ENCODE results near the gene PDCD6IP.
"Not testable (repeated sequence)": the region's sequence is repeated elsewhere in the genome, so short reads cannot be mapped to it uniquely, and the experiment has no call there.

Gene PDCD6IP

DNA sequence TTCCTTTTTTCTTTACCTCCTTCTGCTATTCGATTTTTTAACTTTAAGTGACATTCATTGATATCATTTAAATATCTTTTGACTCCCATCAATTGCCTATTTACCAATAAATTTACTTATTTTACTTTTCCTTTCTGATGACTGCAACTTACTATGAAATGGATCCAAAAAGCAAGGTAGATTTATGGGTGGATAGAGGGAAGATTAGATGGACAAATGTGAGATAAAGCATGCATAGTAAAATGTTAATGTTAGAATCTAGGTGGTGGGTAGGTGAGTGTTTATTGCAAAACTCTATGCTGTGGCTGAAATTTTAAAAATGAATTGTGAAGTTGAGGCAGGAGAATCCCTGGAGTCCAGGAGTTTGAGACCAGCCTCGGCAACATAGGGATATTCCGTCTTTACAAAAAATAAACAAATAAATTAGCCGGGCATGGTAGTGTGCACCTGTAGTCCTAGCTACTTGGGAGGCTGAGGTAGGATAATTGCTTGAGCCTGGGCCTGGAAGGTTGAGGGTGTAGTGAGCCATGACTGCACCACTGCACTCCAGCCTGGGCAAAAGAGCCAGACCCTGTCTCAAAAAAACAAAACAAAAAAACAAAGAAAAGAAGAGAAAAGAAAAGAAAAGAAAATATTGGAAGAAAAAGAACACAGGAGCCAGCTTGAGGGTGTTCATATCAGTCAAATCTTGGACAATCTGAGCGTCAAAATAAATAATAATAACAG is 6.1 kb upstream of the PDCD6IP start:
- no peak for DNase-seq (ENCODE audit: low read depth, low spot score)

DNA sequence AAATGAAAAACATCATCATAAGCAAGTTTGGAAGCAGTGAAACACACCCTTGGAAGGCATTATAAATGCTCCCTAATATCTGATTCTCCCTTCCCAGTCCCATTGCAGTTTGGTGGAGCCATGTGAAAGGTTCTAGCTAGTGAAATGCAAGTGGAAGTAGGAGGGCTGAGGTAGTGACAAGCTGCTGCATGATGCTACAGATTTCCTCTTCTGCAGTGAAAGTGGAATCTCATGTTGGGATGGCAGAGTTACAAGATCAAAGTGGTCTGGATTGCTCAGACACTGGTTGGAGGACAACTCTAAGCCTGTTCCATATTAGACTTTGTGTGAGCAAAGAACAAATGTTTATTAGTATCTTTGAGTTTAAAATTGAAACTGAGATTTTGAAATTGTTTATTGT is 3.3 kb upstream of the PDCD6IP start:
- DNase-seq (ENCODE audit: low read depth, low spot score) = no peak

DNA sequence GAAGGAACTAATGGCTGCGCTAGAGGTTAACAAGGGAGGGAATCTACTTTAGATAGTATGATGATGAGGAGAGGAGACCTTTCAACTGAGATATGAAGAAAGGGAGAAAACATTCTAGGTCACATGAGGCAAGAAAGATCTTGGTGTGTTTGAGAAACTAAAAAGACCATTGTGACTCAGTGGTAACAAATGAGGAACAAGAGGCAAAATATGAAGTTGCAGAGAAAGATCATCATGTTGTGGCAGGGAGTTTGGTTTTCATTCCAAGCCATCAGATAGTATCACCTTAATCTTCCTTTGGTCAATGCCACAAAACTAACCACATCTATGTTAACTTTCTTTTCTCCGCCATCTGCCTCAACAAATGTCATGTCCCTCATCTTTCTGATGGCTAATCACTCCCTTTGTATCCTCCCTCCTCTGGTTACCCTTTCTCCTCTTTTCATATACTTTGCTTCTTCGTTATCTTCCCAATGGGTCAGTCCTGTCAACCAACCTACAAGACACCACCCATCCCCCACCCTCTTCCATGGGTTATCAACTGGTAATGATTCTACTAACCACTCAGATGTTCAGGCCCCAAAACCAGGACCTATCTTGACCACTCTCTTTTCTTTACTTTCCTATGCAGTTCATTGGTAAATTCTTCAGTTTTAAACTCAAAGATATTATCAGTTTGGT is 2.4 kb upstream of the PDCD6IP start:
- no peak for DNase-seq (ENCODE audit: low read depth, low spot score)

DNA sequence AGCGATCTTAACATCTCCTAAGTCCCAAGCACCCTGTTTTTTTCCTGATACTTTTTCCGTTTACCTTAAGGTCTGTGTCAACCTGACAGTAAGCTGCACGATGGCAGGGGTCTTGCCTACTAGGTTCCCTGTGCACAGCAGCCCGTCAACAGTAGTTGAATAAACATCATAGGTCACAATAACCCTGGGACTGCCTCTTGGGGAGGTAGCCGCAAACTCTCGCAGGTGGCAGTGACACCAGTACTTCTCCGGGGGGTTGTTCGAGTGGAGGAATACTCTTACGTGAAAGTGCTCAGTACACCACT is 365 bp upstream of the PDCD6IP start:
- no peak for DNase-seq (ENCODE audit: low read depth, low spot score)

DNA sequence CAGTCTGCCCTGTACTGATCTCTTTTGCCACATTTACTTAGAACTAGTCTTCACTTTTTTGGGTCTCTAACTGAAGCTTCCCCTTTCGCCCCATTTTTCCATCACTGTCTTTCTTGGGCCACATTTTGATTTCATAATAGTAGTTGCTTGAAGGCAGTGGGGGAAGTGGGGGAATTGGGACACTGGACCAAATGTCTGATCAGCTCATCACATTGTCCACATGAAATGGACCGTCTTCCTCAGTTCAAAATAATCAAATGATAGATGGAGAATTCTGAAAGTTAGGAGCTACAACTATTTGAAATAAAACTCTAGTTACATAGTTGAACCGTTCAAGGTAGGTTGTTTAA is 747 bp downstream of the PDCD6IP start:
- DNase-seq (ENCODE audit: low read depth, low spot score) = no peak

DNA sequence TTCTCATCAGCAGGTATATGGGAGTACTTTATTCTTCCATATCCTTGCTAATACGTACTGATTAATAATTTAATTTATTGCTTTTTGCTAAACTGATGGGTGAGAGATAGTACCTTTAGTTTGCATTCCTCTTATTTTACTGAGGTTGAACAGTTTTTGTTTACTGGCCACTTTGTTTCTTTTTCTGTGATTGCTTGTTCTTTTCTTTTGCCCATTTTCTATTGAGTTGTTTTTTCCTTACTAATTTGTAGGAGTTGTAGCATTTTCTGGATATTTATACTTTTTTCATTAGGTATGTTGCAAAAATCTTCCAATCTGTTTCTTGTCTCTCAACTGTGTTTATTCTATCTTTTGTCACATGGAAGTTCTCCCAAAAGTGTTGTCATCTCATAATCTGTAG is 4.8 kb downstream of the PDCD6IP start:
- DNase-seq (ENCODE audit: low read depth, low spot score) = no peak

DNA sequence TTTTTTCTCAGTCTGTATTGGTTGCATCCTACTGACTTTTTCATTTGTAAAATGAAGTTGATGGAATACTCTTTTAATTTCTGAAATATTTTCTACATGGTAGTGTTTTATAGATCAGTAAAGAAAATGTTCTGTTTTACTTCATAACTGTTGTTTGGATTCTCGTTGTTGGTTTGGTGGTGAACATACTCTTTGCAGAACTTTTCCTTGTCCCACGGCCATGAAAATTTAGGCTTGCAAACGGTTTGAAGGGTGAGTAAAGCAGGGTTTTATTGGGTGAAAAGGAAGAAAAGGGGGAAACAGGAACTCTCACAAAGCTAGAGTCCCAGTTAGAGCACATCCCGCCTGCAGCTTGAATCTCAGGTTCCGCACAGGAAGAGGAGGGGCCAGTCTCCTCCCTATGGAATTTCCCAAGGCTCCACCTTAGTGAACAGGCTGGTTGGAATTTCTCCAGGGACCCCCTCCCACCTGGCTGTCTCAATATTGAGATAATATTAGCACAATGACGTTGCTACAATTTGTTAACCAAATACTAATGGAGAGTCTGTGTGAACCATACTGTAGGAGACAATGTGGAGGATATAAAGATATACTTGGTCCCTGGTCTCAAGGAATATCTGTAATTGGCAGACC is 5.6 kb downstream of the PDCD6IP start:
- DNase-seq (ENCODE audit: low read depth, low spot score) = no peak

DNA sequence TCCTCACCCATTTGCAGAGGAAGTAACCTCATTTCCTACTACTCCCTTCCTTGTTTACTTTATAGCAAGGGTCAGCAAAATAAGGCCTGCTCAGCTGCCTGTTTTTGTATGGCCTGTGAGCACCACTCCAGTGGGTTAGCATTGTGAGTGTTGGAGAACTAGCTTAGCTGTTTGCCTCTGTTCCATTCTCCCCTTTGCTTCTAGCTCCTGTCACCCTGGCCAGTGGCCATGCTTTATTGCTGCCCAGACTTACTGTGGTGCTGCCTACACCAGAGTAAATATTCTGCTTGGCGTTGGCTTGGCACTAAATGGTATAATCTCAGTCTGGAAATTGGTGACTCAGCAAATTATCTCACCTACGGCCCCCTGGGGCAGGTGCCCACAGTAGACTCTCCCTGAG is 8.8 kb downstream of the PDCD6IP start:
- DNase-seq (ENCODE audit: low read depth, low spot score) = no peak

DNA sequence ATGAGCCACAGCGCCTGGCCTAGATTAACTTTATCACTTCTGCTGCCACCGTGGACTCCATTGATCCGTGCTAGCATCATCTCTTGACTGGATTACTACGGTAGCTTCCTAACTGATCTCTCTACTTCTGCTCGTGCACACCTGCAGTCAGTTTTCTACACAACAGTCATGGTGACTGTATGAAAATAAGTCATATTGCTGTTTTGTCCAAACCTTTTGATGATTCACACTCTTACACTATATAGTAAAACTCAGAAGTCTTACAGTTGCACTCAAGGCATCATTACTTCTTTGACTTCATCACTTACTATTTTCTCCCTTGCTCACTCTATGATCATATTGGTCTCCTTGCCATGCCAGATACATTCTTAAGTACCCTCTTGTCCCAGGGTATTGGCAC is 10.1 kb downstream of the PDCD6IP start:
- DNase-seq (ENCODE audit: low read depth, low spot score) = no peak

DNA sequence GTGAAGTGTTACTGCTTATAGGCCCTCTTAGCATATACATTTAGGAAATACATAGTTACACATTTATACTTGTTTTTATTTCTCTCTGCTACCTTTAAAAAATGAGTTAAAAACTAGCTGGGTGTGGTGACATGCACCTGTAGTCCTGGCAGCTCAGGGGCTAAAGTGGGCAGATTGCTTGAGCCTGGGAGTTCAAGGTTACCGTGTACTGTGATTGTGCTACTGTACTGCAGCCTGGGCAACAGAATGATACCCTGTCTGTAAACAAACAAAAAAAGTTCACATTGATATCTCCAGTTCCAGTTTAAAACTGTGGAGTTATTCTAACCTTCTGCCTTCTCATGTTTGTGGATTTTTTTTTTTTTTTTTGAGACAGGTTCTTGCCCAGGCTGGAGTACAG is 12.1 kb downstream of the PDCD6IP start:
- no peak for DNase-seq (ENCODE audit: low read depth, low spot score)

DNA sequence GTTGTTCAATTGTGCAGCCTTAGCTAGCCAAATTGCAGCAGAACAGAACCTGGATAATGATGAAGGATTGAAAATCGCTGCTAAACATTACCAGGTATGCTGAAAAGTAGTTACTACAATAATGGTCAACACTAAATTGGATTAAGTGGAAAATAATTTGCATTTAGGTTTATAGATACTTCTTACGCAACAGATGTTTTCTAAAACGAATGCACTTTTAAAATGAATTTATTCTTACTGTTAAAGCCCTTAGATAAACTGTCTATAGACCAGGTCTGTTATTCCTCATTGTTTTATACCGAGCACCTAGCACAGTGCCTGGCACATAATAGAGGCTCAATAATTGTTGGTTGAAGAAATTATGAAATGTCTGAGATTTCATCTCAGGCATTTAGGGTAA is 23.6 kb downstream of the PDCD6IP start:
- DNase-seq (ENCODE audit: low read depth, low spot score) = no peak

DNA sequence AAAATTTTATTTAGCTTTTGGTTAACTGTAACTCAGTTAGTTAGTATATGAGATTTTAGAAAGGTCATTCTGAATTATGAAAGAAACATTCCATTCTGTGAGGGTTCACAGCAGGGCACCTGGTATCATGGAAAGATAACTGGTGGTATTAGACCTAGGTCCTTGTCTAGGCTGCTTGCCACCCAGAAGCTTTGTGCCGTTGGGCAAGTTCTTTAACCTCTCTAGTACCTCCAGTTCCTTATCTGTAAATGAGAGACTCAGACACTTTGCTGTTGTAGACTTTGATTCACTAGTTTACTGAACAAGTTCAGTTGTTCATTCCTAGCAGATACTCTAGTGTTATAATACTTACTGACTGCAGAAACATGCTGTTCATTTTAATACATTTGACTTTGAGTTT is 25.4 kb downstream of the PDCD6IP start:
- DNase-seq (ENCODE audit: low read depth, low spot score) = no peak

DNA sequence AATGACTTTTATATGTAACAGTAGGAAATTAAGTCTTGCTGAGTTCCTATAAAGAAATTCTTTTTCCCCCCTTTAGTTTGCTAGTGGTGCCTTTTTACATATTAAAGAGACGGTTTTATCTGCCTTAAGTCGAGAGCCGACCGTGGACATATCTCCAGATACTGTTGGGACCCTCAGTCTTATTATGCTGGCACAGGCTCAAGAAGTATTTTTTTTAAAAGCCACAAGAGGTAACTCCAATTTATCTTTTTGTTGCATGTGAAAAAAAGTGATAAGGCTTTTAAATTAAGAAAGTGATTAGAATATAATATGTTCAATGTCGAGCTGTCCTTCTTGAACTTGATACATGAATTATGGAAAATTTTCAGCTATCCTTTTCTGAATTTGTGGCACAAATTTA is 26.7 kb downstream of the PDCD6IP start:
- DNase-seq (ENCODE audit: low read depth, low spot score) = no peak

DNA sequence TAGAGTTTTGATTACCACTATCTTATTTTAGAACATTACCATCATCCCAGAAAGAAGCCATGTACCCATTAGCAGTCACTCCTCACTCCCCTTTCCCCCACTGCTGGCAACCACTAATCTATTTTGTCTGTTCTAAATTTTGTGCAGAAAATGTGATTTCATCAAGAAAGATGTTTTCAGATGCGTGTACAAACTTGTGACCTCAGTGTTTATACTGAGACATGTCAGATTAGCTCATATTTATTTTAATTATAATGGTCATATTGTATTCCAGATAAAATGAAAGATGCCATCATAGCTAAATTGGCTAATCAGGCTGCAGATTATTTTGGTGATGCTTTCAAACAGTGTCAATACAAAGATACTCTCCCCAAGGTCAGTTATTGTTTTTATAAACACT is 27.8 kb downstream of the PDCD6IP start:
- DNase-seq (ENCODE audit: low read depth, low spot score) = no peak

DNA sequence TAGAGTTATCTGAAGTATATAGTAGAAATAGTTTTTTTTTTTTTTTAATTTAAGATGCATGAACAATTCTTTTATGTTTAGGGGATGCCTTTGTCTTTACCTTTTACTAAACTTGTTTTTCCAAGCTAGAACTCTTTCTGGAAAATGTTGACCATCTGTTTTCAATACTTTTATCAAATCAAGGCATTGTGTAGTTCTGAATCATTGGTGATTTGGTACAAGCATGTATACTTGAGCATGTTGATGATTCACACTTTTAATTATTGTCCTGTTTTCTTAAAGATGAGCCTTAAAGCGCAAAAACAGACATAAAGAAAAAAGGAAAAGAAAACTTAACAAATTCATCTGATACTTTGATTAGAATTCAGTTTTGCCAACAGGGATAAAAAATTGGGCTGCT is 28.3 kb downstream of the PDCD6IP start:
- no peak for DNase-seq (ENCODE audit: low read depth, low spot score)

DNA sequence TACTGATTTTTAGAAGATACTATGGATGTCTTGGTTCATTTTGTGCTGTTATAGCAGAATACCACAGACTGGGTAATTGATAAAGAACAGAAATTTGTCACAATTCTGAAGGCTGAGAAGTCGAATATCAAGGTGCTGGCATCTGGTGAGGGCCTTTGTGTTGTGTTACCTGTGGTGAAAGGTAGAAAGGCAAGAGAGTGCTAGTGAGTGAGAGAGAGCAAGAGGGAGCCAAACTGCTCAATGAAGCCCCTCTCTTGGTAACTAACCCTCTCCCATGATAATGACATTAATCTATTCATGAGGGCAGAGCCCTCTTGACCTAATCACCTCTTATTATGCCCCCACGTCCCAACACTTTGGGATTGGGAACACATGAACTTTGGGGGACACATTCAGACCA is 31.3 kb downstream of the PDCD6IP start:
- no peak for DNase-seq (ENCODE audit: low read depth, low spot score)

DNA sequence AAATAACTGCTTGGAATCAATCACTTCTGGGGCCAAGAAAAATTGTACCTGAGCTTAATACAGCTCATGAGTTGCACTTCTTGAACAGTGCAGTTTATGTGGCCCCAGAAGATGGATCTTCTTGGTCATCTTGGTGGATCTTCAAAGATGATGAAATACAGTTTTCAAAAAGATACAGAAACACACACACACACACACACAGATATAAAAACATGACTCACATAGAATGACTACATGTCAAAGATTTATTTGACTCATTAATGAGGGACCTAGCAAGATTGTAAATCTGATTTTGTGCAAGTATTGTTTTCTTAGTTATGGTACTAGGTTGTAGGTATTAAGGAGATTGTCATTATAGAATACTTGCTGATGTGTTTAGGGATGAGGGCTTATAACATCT is 32.6 kb downstream of the PDCD6IP start:
- DNase-seq (ENCODE audit: low read depth, low spot score) = no peak

DNA sequence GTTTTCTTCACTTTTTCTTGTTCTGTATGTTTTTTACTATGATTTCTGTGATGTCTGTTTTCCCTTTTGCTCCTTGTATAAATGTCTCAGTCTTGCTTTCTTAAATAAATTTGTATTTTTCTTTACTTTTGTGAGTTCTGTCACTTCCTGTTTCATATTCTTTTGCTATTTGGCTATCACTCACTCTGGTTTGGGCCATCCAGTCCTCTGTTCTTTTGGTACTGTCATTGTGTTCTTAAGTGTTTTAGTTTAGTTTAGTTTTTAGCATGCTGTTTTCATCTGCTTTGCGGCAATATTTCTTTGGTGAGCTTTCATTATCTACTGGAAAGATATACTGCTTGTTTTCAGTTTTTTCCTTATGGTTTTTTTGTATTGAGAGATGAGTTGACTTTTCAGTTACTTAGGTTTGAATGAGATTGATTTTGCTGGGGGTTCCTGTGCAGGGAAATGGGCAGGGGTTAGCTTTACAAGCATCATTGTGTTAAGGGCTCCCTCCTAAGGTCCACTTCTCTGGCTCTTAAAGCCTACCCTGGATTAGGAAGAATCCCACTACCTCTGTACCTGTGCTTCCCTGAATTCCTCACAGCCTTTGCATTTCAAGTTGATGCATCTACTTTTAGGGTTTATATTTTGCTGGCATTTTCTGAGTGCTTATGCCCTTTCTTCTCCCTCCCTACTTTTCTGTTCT is 35.1 kb downstream of the PDCD6IP start:
- no peak for DNase-seq (ENCODE audit: low read depth, low spot score)

DNA sequence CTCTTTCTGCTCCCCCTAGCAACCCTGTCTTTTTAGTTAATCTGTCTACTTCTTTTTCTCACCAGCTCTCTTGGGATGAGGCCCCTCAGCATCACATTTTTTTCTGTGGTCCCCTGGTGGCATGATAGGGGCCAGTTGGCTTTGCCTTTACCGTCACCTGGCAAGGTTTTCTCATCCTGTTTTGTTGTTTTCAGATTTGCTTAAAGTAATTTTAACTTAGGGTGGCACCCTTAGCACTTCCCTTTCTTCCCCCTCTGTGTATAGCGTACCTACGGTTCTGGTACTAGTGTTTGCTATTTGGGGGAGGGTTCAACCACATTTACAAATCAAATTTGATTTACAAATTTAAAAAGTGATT is 35.6 kb downstream of the PDCD6IP start:
- no peak for DNase-seq (ENCODE audit: low read depth, low spot score)

DNA sequence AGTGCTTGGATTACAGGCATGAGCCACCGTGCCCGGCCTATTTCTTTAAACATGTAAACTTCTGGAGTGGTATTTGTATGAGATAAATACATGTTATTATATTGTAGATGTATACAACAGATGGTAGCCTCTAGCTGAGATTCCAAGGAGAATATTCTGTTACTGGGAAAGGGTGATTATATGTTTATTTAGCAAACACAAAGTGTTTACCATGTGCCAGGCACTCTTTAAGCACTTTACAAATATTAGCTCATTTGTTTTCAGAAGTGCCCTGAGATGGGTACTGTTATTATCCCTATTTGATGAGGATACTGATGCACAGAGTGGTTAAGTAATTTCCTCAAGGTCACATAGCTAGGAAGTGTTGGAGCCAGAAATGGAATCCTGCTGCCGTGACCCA is 38.8 kb downstream of the PDCD6IP start:
- not testable (repeated sequence) for DNase-seq (ENCODE audit: low read depth, low spot score)

DNA sequence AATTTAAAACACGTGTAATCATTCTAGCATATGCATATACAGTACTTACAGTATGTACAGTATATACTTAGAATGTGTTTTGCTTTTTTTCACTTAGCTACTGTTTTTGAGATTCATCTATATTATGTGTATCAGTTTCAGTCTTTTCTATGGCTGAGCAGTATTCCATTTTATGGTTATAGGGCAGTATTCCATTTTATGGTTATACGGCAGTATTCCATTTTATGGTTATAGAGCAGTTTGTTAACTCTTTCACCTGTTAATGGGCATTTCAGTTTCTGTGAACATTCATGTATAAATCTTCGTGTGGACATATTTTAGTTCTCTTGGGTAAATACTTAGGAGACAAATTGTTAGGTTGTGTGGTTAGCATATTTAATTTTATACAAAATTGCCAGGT is 40.9 kb downstream of the PDCD6IP start:
- DNase-seq (ENCODE audit: low read depth, low spot score) = no peak

DNA sequence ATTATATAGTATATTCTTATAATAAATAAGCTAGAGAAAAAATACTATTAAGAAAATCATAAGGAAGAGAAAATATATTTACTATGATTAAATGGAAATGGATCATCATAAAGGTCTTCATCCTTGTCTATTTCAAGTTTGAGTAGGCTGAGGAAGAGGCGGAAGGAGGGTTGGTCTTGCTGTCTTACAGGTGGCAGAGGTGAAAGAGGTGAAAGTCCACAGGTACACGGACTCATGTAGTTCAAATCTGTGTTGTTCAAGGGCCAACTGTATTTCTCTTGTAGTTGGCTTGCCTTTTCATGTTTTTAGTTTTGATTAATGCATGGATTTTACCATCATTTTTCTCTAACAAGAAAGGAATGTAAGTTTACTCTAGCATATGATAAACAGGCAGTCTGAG is 41.7 kb downstream of the PDCD6IP start:
- DNase-seq (ENCODE audit: low read depth, low spot score) = no peak
